Spleen (tissue), 11 donors: ENCODE measurements around the gene C10orf143. TPM values are rescaled to one million over a fixed set of nuclear protein-coding genes. Genes with fewer than 3 reads are reported as not detected.

ENCODE experiments used
- DNase-seq: peaks from one replicate; pipeline ENCODE4 v3.0.0-alpha.2; 2020
- H3K27ac ChIP-seq, 8 donors: fragments of 200-600 bp; sonication (generic) in 7 of 8; 1 replicate in 4 of 8; 2 replicates in 4 of 8; pipeline versions ENCODE4 v1.5.0 to v1.8.0; 2016 to 2021; ENCODE audit warnings: inconsistent platforms in 4 of 8, mild to moderate bottlenecking in 4 of 8, moderate library complexity in 1 of 8
- H3K27me3 ChIP-seq, 7 donors: fragments of 200-600 bp; sonication (generic) in 6 of 7; replicated peaks in 1 of 7; 1 replicate in 4 of 7; 2 replicates in 3 of 7; pipeline versions ENCODE4 v1.5.0 to v1.8.0; 2016 to 2021; ENCODE audit warnings: inconsistent platforms in 3 of 7, mild to moderate bottlenecking in 1 of 7
- H3K36me3 ChIP-seq, 6 donors: fragments of 200-600 bp; sonication (generic) in 5 of 6; 1 replicate in 4 of 6; 2 replicates in 2 of 6; pipeline versions ENCODE4 v1.5.0 to v1.8.0; 2016 to 2021; ENCODE audit warnings: inconsistent platforms in 2 of 6
- H3K4me1 ChIP-seq, 6 donors: fragments of 200-600 bp; sonication (generic) in 5 of 6; 1 replicate in 3 of 6; 2 replicates in 3 of 6; pipeline versions ENCODE4 v1.5.0 to v1.8.0; 2016 to 2021; ENCODE audit warnings: inconsistent platforms in 3 of 6
- H3K4me3 ChIP-seq, 8 donors: fragments of 200-600 bp; sonication (generic) in 7 of 8; 1 replicate in 4 of 8; 2 replicates in 4 of 8; pipeline versions ENCODE4 v1.5.0 to v1.8.0; 2016 to 2021; ENCODE audit warnings: inconsistent platforms in 4 of 8, mild to moderate bottlenecking in 4 of 8, moderate library complexity in 2 of 8
- H3K9me3 ChIP-seq, 8 donors: fragments of 200-600 bp; sonication (generic) in 7 of 8; 1 replicate in 4 of 8; 2 replicates in 4 of 8; pipeline versions ENCODE4 v1.5.0 to v1.8.0; 2016 to 2021; ENCODE audit warnings: inconsistent platforms in 4 of 8
- CTCF ChIP-seq, 11 experiments: fragments of 200-600 bp in 7 of 11; fragments of 450-650 bp in 4 of 11; sonication (generic) in 4 of 11; IDR thresholded peaks in 8 of 11; conservative IDR thresholded peaks in 3 of 11; 1 replicate in 7 of 11; 2 replicates in 4 of 11; pipeline versions ENCODE4 v1.4.0 to v1.8.0; 2016 to 2021; ENCODE audit warnings: antibody characterized with exemption in 11 of 11, inconsistent platforms in 4 of 11, mild to moderate bottlenecking in 1 of 11
- POLR2A ChIP-seq, 3 donors: fragments of 450-650 bp; IDR thresholded peaks; one replicate each; pipeline ENCODE4 v1.5.1; 2017; ENCODE audit warnings: antibody characterized with exemption in 3 of 3, mild to moderate bottlenecking in 1 of 3
- POLR2AphosphoS5 ChIP-seq, 3 donors: sonication (generic); formaldehyde crosslinking; IDR thresholded peaks; one replicate each; pipeline ENCODE4 v1.5.1; 2017; ENCODE audit warnings: antibody characterized with exemption in 3 of 3
- WGBS, 5 donors: extraction: QIAGEN DNeasy Blood & Tissue Kit in 3 of 5; methylation state at CpG; one replicate each; pipeline versions ENCODE4 v1.1.5 to v1.1.7; 2013 to 2018; 5-methylcytosine and 5-hydroxymethylcytosine counted together
- intact Hi-C: fragments of 100-400 bp; cut with DNase I; formaldehyde crosslinking; loops from one replicate; pipeline ENCODE4 v1.15.0; 2023; ENCODE audit warnings: low total_unique reads
- polyA plus RNA-seq, 3 donors: library from polyadenylated mRNA; stranded (reverse); fragments of 200-250 nt; gene quantifications; one replicate each; pipeline ENCODE4 v1.2.1, GENCODE V29; 2013
- total RNA-seq, 7 donors: library from RNA; depleted of rRNA in 3 of 7; stranded (reverse); fragments of >200 nt in 3 of 7; fragmentation: NEBNext Ultra II Directional in 4 of 7; extraction: Animal tissue kit (Norgen Biotek cat#: 25700) in 4 of 7; gene quantifications; one replicate each; pipeline versions ENCODE4 v1.1.0 to v1.2.1, GENCODE V29; 2016 to 2021
- donor health status: healthy with polysubstance abuse.
- donor health status: DM: no; HTN: no; CAD: no; lungs with moderate emphysema.
- donor health status: DM: no; HTN: no; CAD: no.
- donor health status: Bipolar disorder and iron deficiency.
- donor health status: healthy.
- donor health status: DM: no; HTN: no; CAD: no.
- donor health status: DM: yes; HTN: yes; CAD: no.

The C10orf143 gene
- total and polyA plus RNA-seq, 10 donors = 2.3 to 15.6 (median 5.1) TPM

- H3K4me1 ChIP-seq = no peaks in the 10 kb centered on the region
- TF ChIP-seq POLR2A (IDR thresholded peaks at IDR 0.05) (no peak), POLR2AphosphoS5 (IDR thresholded peaks at IDR 0.05) (no peak), CTCF (IDR thresholded peaks at IDR 0.05 in 8 of 11, conservative IDR thresholded peaks at IDR 0.05 in 3 of 11) (no peak)
- no peak overlapping the region for H3K4me3 ChIP-seq
- no peak for DNase-seq
- intact Hi-C loops = no loop called here
- peaks cover 0 to 36% (median 3%) of the 10 kb centered on the region in 6 donors for H3K36me3 ChIP-seq
- no peak overlapping the region for H3K27ac ChIP-seq
- peaks cover 0 to 2% (median 0%) of the 10 kb centered on the region in 8 donors for H3K9me3 ChIP-seq
- H3K27me3 ChIP-seq = no peaks in the 10 kb centered on the region
- WGBS, 5 donors = 75 to 90% (median 84%) methylated on average over 7 of the region's 7 CpGs
Observed at GRCh38 chr10:130066743-130067142, 43.9 kb downstream of the C10orf143 start.

DNA sequence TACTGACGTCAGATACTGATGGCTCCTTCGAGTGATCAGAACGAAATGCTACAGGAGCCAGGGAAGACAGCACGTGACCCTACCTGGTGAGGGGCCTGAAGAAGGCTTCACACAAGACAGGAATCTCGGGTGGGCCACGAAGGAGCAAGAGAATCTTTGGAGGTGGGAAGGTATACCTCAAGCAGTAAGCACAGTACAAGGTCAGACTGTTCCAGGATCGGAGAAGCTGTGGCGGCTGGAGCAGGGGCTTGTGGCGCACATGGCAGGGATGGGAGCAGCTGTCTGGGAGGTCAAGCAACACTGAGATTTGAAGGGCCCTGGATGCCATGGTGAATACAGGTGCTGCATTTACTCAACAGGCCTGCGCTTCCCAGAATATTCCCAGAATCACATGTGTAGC, 45.4 kb downstream of the C10orf143 start:
- H3K36me3 ChIP-seq = peaks cover 0 to 36% (median 3%) of the 10 kb centered on the region in 6 donors

DNA sequence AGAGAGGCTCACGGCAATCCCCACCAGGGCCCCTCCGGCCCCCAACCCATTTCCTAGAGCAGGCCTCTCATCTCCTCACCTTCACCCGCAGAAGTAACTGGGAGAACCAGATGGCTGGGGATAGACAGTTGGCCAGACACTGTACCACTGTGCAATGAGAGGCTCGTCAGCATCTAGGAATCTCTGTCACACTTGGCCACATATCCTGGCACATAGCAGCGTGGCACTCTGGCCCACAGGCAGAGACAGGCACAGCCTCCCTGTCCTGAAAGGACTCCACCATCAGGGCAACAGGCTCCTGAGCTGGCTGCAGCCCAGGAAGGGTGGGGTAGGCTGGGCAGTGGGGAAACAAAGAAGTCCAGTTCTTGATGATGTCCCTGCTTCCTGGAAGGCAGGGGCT, 45.8 kb downstream of the C10orf143 start:
- DNase-seq = no peak
- TF ChIP-seq POLR2AphosphoS5 (IDR thresholded peaks at IDR 0.05) = no peak
- no peak for TF ChIP-seq POLR2A (IDR thresholded peaks at IDR 0.05)
- no peak for TF ChIP-seq CTCF (IDR thresholded peaks at IDR 0.05 in 8 of 11, conservative IDR thresholded peaks at IDR 0.05 in 3 of 11)
- peaks cover 0 to 36% (median 3%) of the 10 kb centered on the region in 6 donors for H3K36me3 ChIP-seq
- 82 to 92% (median 91%) methylated on average over 4 to 5 of the region's 5 CpGs for WGBS, 5 donors
- H3K27ac ChIP-seq = no peak overlapping the region
- H3K9me3 ChIP-seq = no peaks in the 10 kb centered on the region
- intact Hi-C loops = no loop called here
- H3K4me3 ChIP-seq = no peak overlapping the region
- H3K4me1 ChIP-seq = no peaks in the 10 kb centered on the region
- H3K27me3 ChIP-seq = no peaks in the 10 kb centered on the region

More for the DNA sequence above, 45.4 kb downstream of the C10orf143 start:
- Histone ChIP-seq H3K4me1 (no peaks in the 10 kb centered on the region), H3K27ac (no peak overlapping the region), H3K4me3 (no peak overlapping the region), H3K27me3 (no peaks in the 10 kb centered on the region), H3K9me3 (no peaks in the 10 kb centered on the region)
- TF ChIP-seq CTCF (IDR thresholded peaks at IDR 0.05 in 8 of 11, conservative IDR thresholded peaks at IDR 0.05 in 3 of 11) (no peak), POLR2A (IDR thresholded peaks at IDR 0.05) (no peak), POLR2AphosphoS5 (IDR thresholded peaks at IDR 0.05) (no peak)
- 87 to 95% (median 89%) methylated on average over 10 of the region's 10 CpGs for WGBS, 5 donors
- no peak for DNase-seq
- intact Hi-C loops = no loop called here

DNA sequence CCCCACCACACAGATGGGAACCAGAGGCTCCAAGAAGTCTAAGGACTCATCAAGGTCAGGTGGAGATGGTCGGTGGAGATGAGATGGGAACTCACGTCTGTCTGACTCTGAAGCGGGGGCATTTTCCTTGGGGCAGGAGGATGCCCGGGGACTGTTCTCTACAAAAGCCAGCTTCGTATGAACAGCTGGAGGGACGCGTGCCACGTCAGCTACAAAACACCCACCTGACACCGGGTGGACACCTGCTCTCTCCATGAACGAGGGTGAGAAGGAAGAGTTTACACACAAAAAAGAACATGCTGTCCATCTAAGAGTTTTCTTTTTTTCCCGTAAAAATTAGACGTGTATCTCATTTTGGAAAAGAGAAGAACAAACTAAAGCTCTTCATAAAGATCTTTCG, 47.7 kb downstream of the C10orf143 start:
- H3K27me3 ChIP-seq = no peaks in the 10 kb centered on the region
- no peaks in the 10 kb centered on the region for H3K9me3 ChIP-seq
- TF ChIP-seq CTCF (IDR thresholded peaks at IDR 0.05 in 8 of 11, conservative IDR thresholded peaks at IDR 0.05 in 3 of 11) = no peak
- TF ChIP-seq POLR2A (IDR thresholded peaks at IDR 0.05) = no peak
- peaks cover 0 to 33% (median 2%) of the 10 kb centered on the region in 6 donors for H3K36me3 ChIP-seq
- no peaks in the 10 kb centered on the region for H3K4me1 ChIP-seq
- DNase-seq = no peak
- intact Hi-C loops = no loop called here
- no peak overlapping the region for H3K4me3 ChIP-seq
- WGBS, 5 donors = 88 to 98% (median 95%) methylated on average over 13 of the region's 13 CpGs
- no peak overlapping the region for H3K27ac ChIP-seq
